Immature natural killer cell (primary cell): ENCODE data around the gene CTBP2. TPM values are rescaled to one million over a fixed set of nuclear protein-coding genes. Genes with fewer than 3 reads are reported as not detected.

Experiments used
- DNase-seq, 3 donors: peaks; one replicate each; pipeline ENCODE4 v3.0.0; 2022; ENCODE audit warnings: mixed read lengths in 1 of 3
- H3K27ac Mint-ChIP-seq, 6 donors: one replicate each; pipeline ENCODE4 v1.8.0; 2020; ENCODE audit warnings: mixed read lengths in 6 of 6, mild to moderate bottlenecking in 5 of 6, inconsistent platforms in 4 of 6, moderate library complexity in 3 of 6
- H3K27me3 Mint-ChIP-seq, 3 donors: one replicate each; pipeline ENCODE4 v1.8.0; 2020 to 2021; ENCODE audit warnings: low read depth in 3 of 3, mild to moderate bottlenecking in 3 of 3, mixed read lengths in 3 of 3, moderate library complexity in 3 of 3, inconsistent platforms in 1 of 3
- H3K36me3 Mint-ChIP-seq, 3 donors: one replicate each; pipeline ENCODE4 v1.8.0; 2020; ENCODE audit warnings: mixed read lengths in 3 of 3, inconsistent platforms in 2 of 3, mild to moderate bottlenecking in 2 of 3
- H3K4me1 Mint-ChIP-seq, 2 donors: one replicate each; pipeline ENCODE4 v1.8.0; 2020; ENCODE audit warnings: inconsistent platforms in 2 of 2, mild to moderate bottlenecking in 2 of 2, mixed read lengths in 2 of 2, moderate library complexity in 1 of 2
- H3K4me3 Mint-ChIP-seq, 5 donors: one replicate each; pipeline ENCODE4 v1.8.0; 2020; ENCODE audit warnings: mild to moderate bottlenecking in 5 of 5, mixed read lengths in 5 of 5, inconsistent platforms in 3 of 5, moderate library complexity in 3 of 5
- H3K9me3 Mint-ChIP-seq, 6 donors: one replicate each; pipeline ENCODE4 v1.8.0; 2020; ENCODE audit warnings: mild to moderate bottlenecking in 6 of 6, mixed read lengths in 6 of 6, inconsistent platforms in 4 of 6, moderate library complexity in 3 of 6
- polyA plus RNA-seq, 3 donors: library from polyadenylated mRNA; unstranded; fragments of 300-500 nt; fragmentation: Illumina TruSeq; gene quantifications; one replicate each; pipeline ENCODE4 v1.2.3, GENCODE V29; 2021

CTBP2 gene
- polyA plus RNA-seq, 3 donors from 2014 or later = 89.8 to 154 (median 131) TPM

GRCh38 chr10:125026036-125026931 lies 134.1 kb downstream of the CTBP2 start:
- peak overlapping the region in 1 of 6 donors; percentile 75 for H3K27ac Mint-ChIP-seq
- no peak for DNase-seq
- H3K27me3 Mint-ChIP-seq = peaks cover 0 to 4% (median 3%) of the 10 kb centered on the region in 3 donors
- H3K4me1 Mint-ChIP-seq = peaks cover 58 to 79% of the 10 kb centered on the region in 2 donors
- H3K4me3 Mint-ChIP-seq = no peak overlapping the region
- H3K9me3 Mint-ChIP-seq = no peaks in the 10 kb centered on the region
- H3K36me3 Mint-ChIP-seq = peaks cover 4 to 27% (median 8%) of the 10 kb centered on the region in 3 donors

- Mint-ChIP-seq H3K4me3 (no peak overlapping the region), H3K9me3 (no peaks in the 10 kb centered on the region), H3K27me3 (peaks cover 0 to 4% (median 3%) of the 10 kb centered on the region in 3 donors), H3K36me3 (peaks cover 4 to 29% (median 8%) of the 10 kb centered on the region in 3 donors), H3K4me1 (peaks cover 65 to 79% of the 10 kb centered on the region in 2 donors), H3K27ac (peak overlapping the region in 5 of 6 donors; percentile 10 to 75 (median 68))
- no peak for DNase-seq
Measured at GRCh38 chr10:125025341-125025740, 135.0 kb downstream of the CTBP2 start.

- Mint-ChIP-seq H3K9me3 (no peaks in the 10 kb centered on the region), H3K4me3 (no peak overlapping the region), H3K4me1 (peaks cover 64 to 79% of the 10 kb centered on the region in 2 donors), H3K36me3 (peaks cover 4 to 30% (median 10%) of the 10 kb centered on the region in 3 donors), H3K27me3 (peaks cover 0 to 5% (median 4%) of the 10 kb centered on the region in 3 donors), H3K27ac (peak overlapping the region in 4 of 6 donors; percentile 9 to 75 (median 58))
- DNase-seq = no peak
Measured at GRCh38 chr10:125024497-125025234, 135.7 kb downstream of the CTBP2 start.

GRCh38 chr10:125023862-125024496 lies 136.4 kb downstream of the CTBP2 start:
- peaks cover 0 to 6% (median 4%) of the 10 kb centered on the region in 3 donors for H3K27me3 Mint-ChIP-seq
- H3K4me1 Mint-ChIP-seq = peaks cover 67 to 81% of the 10 kb centered on the region in 2 donors
- H3K36me3 Mint-ChIP-seq = peaks cover 4 to 31% (median 12%) of the 10 kb centered on the region in 3 donors
- no peak overlapping the region for H3K4me3 Mint-ChIP-seq
- DNase-seq = no peak
- peak overlapping the region in 4 of 6 donors; percentile 4 to 64 (median 30) for H3K27ac Mint-ChIP-seq
- no peaks in the 10 kb centered on the region for H3K9me3 Mint-ChIP-seq

GRCh38 chr10:125023255-125023654 lies 137.1 kb downstream of the CTBP2 start:
- peaks cover 4 to 31% (median 12%) of the 10 kb centered on the region in 3 donors for H3K36me3 Mint-ChIP-seq

GRCh38 chr10:125022671-125023070 lies 137.7 kb downstream of the CTBP2 start:
- DNase-seq = no peak
- Mint-ChIP-seq H3K36me3 (peaks cover 4 to 31% (median 12%) of the 10 kb centered on the region in 3 donors), H3K27ac (peak overlapping the region in 3 of 6 donors; percentile 16 to 62 (median 46)), H3K9me3 (no peaks in the 10 kb centered on the region), H3K4me1 (peaks cover 67 to 81% of the 10 kb centered on the region in 2 donors), H3K4me3 (no peak overlapping the region), H3K27me3 (peaks cover 0 to 5% (median 4%) of the 10 kb centered on the region in 3 donors)

More at GRCh38 chr10:125023255-125023654, 137.1 kb downstream of the CTBP2 start:
- H3K4me1 Mint-ChIP-seq = peaks cover 67 to 81% of the 10 kb centered on the region in 2 donors
- no peak overlapping the region for H3K27ac Mint-ChIP-seq
- no peak overlapping the region for H3K4me3 Mint-ChIP-seq
- DNase-seq = no peak
- H3K9me3 Mint-ChIP-seq = no peaks in the 10 kb centered on the region
- peaks cover 0 to 6% (median 4%) of the 10 kb centered on the region in 3 donors for H3K27me3 Mint-ChIP-seq

GRCh38 chr10:125021686-125022344 lies 138.5 kb downstream of the CTBP2 start:
- DNase-seq = no peak
- Mint-ChIP-seq H3K27me3 (peaks cover 0 to 6% (median 4%) of the 10 kb centered on the region in 3 donors), H3K4me1 (peaks cover 75 to 89% of the 10 kb centered on the region in 2 donors), H3K4me3 (no peak overlapping the region), H3K36me3 (peaks cover 8 to 36% (median 12%) of the 10 kb centered on the region in 3 donors), H3K27ac (peak overlapping the region in 5 of 6 donors; percentile 23 to 70 (median 56)), H3K9me3 (no peaks in the 10 kb centered on the region)

- Mint-ChIP-seq H3K27me3 (peaks cover 0 to 9% (median 4%) of the 10 kb centered on the region in 3 donors), H3K4me1 (peaks cover 83 to 95% of the 10 kb centered on the region in 2 donors), H3K27ac (peak overlapping the region in 3 of 6 donors; percentile 53 to 70 (median 54)), H3K4me3 (peak overlapping the region in 1 of 5 donors; percentile 21), H3K36me3 (peaks cover 8 to 38% (median 12%) of the 10 kb centered on the region in 3 donors), H3K9me3 (no peaks in the 10 kb centered on the region)
- DNase-seq = no peak
Measured at GRCh38 chr10:125020871-125021270, 139.5 kb downstream of the CTBP2 start.

GRCh38 chr10:125020386-125020785 lies 140.0 kb downstream of the CTBP2 start:
- Mint-ChIP-seq H3K4me3 (peak overlapping the region in 1 of 5 donors; percentile 21), H3K9me3 (no peaks in the 10 kb centered on the region), H3K27ac (peak overlapping the region in 5 of 6 donors; percentile 28 to 70 (median 46)), H3K27me3 (peaks cover 4 to 13% (median 4%) of the 10 kb centered on the region in 3 donors), H3K36me3 (peaks cover 8 to 38% (median 10%) of the 10 kb centered on the region in 3 donors), H3K4me1 (peaks cover 83 to 97% of the 10 kb centered on the region in 2 donors)
- no peak for DNase-seq

GRCh38 chr10:125018576-125019143 lies 141.7 kb downstream of the CTBP2 start:
- Mint-ChIP-seq H3K27ac (peak overlapping the region in 3 of 6 donors; percentile 40 to 70 (median 66)), H3K4me1 (peaks cover 88 to 97% of the 10 kb centered on the region in 2 donors)

GRCh38 chr10:125017547-125018298 lies 142.6 kb downstream of the CTBP2 start:
- Mint-ChIP-seq H3K4me1 (peaks cover 90 to 97% of the 10 kb centered on the region in 2 donors), H3K36me3 (peaks cover 7 to 32% (median 12%) of the 10 kb centered on the region in 3 donors), H3K9me3 (no peaks in the 10 kb centered on the region), H3K4me3 (peak overlapping the region in 4 of 5 donors; percentile 33 to 71 (median 44)), H3K27me3 (peaks cover 0 to 20% (median 7%) of the 10 kb centered on the region in 3 donors), H3K27ac (peak overlapping the region in 5 of 6 donors; percentile 31 to 90 (median 58))
- DNase-seq = no peak

More at GRCh38 chr10:125018576-125019143, 141.7 kb downstream of the CTBP2 start:
- Mint-ChIP-seq H3K36me3 (peaks cover 7 to 29% (median 12%) of the 10 kb centered on the region in 3 donors), H3K4me3 (peak overlapping the region in 4 of 5 donors; percentile 8 to 49 (median 20)), H3K9me3 (no peaks in the 10 kb centered on the region), H3K27me3 (peaks cover 2 to 20% (median 7%) of the 10 kb centered on the region in 3 donors)
- no peak for DNase-seq
